HG03575 (cell line): ENCODE measurements around the gene RAB7B.

Experiments used
- ATAC-seq: cut with Tn5 transposase; IDR thresholded peaks from one replicate; pipeline ENCODE4 v1.9.1; 2021; ENCODE audit not compliant: unreplicated experiment, insufficient number of reproducible peaks, low FRiP score; ENCODE audit errors: extremely low read depth

Gene RAB7B

DNA sequence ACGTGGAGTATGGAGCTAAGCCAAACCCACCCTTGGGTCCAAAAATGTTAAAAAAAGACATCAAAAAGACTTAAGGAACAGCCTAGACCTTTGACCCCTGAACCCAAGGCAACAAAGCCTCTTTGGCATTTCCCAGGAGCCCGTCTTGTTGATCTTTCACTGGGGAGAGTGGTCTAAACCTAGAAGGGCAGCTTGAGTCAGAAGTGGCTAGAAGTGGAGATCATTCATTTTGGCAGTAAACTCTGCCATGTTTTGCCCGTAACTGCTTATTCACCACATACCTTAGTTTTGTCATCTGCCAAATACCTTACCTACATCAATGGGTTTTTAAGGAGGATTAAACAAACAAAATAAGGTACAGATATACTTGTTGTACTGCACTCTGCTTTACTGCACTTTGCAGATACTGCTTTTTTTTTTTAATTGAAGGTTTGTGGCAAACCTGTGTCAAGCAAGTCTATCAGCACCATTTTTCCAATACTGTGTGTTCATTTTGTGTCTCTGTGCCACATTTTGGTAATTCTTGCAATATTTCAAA lies 22.2 kb upstream of the RAB7B start:
- ATAC-seq: no peak

DNA sequence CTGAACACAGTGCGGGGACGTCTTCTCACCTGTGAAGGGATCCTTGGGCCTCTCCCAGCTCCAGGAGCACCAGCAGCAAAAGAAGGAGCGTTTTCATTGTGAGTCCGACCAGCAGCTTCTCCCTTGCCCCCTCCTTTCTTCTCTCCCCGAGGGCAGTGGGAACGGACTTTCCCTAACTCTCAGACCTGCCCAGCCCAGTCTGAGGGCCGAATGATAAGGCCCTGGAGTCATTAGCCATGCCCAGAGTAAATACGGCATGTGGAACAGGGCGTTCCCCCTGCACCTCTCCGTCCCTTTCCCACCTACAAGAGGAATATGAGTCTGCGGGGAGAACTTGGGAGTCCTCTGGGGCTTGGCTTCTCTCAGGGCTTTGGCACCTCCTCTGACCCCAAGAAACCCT lies 20.5 kb upstream of the RAB7B start, which contains the start of gene CTSE:
TSS of gene CTSE (minus strand) at position 201 of the 400 bp plus-strand sequence. CDS start at position 97, 104 bp downstream.
- no peak for ATAC-seq

DNA sequence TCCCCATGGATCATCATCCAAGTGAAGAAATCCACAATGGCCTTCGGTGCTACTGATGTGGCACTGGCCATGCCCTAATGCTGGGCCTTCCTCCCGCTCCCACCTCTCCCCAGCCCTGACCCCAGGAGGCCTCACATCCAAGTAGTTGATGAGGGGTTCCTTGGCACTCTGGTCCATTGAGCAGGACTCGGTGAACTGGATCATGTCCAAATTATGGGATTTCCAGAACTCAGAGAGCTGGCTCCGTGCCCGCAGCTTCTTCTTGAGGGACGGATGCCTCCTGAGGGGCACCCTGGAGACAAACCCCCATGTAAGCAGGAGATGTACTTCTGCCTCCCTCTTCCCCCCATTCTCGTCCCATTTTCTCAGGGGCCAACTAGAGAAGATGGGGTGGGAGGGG lies 19.6 kb upstream of the RAB7B start:
- ATAC-seq: no peak

DNA sequence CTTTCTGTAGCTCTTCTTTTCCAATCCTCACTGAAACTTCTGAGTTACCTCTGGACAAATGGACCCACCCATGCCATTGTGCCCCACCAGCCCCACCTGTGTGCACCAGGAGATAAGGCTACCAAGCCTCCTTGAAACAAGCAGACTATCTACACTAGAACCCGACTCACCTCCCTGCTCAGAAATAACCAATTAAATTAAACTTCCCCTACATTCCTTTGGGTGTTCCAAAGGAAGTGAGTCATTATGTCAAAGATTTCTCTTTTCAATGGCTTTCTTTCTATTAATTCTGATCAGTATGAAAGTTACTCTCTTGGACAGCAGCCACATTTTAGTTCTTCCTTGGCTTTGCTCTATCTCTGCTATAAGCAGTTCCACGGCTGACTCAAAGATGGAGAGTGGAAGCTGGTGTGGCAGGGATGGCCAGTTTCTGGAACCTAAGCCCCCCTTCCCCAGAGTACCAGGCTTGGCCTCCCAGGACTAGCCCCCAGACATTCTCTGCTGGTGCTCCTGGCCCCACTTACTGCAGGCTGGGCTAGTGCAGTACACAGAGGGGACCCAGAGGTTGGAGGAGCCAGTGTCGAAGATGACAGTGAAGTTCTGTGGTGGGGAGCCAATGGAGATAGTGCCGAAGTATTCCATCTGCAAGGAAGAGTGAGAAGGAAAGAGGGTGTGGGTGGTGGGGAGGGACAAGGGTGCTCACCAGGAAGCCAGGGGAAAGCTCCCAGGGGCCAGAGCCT lies 18.6 kb upstream of the RAB7B start:
- no peak for ATAC-seq

DNA sequence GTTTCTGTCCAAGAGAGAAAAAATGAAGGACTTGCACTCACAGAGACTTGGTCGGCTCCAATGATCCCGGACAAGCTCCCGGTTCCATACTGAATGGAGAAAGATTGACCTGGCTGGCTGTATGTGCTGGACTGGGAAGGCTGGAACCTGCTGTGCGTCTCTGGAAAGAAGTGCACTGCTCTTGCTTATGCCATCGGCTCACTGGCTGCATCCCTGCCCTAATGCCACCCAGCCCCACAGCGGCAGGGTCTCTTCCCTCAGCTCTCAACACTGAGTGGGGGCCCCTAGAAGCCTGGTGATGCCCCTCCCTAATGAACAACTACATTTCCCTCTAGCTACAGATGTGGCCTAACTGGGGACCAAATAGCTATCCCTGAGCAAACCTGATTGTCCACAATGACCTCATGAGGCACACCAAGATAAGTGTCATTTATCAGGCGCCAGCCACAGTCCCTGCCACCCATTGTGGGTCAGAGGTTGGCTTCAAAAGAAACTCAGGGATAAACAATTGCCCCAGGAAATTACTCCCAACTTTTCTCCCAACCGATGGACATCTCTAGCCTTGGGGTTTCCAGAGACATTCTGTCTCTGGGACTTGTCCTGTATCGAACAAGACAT lies 17.9 kb upstream of the RAB7B start:
- ATAC-seq: no peak

DNA sequence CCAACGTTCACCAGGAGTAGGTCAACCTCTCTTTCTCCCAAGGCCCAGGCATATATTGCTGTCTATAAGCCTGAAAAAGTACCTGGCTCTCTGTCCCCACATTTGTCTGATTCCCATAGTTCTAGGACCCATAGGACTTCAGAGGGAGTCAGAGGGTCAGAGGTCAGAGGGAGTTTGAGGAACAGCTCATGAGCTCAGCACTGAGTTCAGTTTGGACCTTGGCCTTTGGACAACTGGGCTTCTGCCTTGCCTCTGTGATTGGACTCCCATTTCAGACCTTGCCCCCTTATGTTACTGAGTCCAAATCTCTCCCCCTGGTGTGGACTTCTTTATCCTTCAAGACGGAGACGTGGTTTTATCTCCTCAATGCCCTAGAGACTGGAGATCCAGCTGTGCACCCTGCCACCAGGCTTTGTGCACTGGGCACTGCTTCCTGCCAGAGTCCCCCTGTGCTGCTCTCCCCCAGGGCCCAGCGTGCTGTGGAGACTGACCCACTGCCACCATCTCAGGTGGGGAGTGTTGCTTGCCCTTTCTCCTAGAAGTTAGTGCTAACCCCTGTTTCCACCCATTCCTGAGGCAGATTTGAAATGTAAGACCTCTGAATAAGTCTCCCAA lies 17.3 kb upstream of the RAB7B start:
- no peak for ATAC-seq

DNA sequence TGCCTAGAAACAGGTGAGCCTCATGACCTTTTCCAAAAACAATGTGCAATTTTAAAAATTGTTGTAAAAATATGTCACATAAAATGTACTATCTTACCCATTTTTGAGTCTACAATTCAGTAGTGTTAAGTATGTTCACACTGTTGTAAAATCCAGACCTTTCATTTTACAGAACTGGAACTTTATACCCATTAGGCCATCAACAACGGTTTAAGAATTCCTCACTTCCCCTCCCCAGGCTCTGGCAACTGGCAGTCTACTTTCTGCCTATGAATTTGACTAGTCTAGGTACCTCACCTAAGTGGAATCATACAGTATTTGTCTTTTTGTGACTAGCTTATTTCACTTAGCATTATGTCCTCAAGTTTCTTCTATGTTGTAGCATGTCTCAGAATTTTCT lies 11.9 kb upstream of the RAB7B start:
- no peak for ATAC-seq

DNA sequence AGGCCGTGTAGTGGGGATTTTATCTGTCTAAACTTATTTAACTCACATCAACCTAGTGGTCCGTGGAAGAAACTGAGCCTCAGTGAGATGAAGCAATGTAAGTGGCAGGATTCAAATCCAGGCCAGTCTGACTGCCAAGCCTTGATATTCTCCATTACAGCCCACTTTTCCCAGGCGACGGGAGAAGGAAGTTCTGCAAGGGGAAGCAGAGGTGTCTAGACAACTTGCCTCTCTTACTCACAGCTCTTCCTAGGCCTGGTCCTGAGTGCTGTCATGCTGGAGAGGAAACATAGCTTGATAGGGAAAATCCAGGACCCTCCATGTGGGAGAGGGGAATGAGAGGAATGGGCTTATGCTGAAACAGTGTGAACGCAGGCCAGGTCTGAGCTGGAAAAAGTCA lies 11.4 kb upstream of the RAB7B start:
- ATAC-seq: no peak

DNA sequence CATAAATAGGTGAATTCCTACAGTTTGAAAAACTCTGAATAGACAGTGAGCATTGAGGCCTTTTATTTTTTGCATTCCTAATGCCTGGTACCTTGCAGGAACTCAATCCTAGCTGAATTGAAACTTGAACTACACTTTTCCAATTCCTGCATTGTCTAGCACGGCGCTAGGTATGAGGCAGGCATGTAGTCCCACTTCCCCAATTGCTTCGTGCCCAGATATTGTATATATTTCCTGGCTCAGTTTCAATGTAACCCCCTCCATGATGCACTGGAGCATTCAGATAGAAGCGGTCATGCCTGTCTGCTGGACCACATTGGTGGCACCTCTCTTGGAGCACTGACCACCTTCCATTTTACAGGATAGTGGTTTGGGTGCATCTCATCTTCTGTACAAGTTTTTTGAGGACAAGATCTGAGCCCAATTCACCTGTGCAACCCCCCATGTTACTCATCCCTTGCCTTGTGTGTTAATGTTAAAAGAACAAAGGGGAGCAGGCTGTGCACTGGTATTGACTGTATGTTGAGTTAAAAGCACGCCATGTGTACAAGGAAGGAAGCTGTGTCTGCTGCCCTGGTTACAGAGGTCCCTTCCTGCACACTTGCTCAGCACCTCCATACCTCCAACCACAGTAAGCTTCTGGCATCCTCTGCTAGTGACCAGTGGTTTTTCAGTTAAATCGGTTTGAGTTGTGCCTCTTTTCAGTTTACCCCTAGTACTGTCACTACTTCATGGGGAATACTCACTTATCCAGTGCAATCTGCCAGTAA lies 10.0 kb upstream of the RAB7B start:
- ATAC-seq: no peak

DNA sequence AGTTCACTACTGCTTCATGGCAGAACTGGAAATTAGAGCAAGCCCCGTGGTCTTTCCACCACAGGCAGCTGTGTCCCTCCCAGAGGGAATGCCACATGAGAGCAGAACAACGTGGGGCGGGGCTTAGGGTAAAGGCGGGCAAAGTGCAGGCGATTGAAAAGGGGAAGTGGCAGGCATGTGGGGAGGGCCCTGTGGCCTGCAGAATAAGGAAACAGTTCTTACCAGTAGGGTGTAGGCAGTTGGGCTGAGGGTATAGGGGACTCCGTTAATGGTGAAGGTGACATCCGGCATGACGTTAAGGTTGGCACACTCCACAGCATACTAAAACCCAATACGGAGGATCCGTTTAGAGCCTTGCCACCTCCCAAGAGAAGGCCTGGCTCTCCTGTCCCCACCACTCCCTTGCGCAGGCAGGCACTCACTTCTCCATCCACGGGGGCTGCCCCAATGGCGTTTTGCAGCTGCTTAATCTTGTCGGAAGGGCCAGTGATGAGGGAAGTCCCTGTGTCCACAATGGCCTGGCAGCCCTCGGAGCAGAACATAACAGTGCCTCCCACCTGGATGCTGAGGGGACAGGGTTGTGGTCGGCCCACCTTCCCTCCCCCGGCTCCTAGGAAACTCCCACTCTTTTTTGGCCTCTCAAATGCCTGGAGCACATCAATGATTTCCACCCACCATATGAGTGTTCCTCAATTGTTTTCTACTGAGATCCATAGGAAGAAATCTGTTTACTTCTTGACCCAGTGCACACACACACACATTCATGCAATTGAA lies 9.1 kb upstream of the RAB7B start:
- ATAC-seq: no peak

DNA sequence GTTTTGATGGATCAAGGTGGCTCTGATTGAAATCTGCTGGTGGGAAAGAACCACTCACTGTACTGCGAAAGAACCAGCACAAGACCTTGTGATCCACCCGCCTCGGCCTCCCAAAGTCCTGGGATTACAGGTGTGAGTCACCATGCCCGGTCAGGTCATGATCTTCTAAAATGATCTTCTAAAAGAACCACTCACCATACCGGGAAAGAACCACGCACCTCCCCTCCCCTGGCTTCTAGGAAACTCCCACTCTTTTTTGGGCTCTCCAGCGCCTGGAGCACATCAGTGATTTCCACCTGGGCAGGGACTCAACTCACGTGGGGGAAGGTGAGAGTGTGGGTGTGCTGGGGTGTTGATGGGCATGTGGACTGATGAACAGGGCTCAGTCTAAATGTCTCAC lies 7.9 kb upstream of the RAB7B start:
- no peak for ATAC-seq

DNA sequence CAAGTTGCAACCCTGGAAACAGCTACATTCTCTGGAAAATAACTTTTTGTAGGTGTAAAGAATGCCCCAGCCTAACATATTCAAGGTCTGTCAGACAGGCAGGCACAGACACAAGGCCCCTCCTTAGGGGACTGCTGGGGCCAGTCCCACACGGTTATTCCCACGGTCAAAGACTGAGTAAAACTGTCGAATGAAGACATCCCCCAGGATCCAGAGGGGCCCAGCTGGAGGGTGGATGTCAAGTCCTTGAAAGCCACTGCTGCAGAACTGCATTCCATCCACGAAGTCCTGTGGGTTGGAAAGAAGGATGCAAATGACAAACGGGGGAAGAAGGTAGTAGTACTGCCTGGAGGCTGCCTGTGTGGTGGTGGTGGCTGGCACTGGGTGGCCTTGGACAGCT lies 6.9 kb upstream of the RAB7B start:
- no peak for ATAC-seq

DNA sequence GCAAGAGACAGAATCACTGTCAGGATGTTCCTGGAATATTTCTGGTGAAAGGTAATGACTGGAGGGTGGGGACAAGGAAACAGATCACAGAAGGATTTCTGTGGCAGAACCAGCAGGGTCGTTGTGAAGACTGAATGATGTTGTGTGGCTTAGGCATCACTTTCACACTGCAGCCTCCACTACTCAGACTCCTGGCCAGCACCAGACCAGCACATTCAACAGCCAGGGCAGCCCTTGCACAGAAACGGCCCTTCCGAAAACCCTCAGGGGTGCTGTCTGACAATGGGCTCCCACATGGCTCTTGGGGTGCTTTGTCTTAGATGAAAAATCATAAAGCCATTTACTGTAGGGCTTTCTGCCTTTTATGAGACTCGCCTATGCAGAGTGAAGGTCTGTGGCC lies 3.8 kb upstream of the RAB7B start:
- no peak for ATAC-seq

DNA sequence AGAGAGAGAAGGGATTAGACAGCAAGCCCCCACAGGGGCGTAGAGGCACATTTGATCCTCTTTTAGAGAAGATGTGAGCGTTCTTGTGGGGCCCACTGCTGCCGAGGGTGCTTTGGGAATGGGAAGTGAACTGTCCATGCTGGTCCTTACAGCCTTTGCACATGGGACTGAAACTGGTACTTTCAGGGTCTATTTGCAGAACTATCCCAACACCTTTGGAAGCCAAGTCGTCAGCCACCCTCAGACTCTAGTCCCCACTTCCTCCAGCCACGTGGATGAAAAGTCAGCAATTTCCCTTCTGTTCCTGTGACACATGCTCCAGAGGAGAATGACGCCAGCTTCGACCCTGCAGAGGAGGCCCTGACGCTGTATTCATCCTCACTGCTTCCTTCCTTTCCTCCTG lies 2.6 kb upstream of the RAB7B start:
- ATAC-seq: no peak

DNA sequence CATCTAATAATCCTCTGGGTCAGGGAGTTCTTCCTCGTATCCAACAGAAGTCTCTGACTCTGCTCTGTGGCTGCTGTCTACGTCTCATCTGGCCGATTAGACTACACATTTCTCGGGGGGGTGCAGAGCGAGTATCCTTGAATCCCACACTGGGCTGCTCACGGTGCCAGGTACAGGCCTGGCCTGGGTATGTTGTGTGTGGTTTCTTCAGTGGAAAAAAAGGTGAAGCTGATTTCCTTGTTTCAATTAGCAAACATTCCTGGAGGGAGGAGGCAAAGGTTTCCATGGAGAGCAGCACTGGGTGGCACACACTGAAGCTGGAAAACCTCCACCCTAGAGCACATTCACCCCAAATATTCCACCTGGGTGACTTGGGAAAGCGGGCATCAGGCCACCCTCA lies 2.0 kb upstream of the RAB7B start:
- no peak for ATAC-seq

DNA sequence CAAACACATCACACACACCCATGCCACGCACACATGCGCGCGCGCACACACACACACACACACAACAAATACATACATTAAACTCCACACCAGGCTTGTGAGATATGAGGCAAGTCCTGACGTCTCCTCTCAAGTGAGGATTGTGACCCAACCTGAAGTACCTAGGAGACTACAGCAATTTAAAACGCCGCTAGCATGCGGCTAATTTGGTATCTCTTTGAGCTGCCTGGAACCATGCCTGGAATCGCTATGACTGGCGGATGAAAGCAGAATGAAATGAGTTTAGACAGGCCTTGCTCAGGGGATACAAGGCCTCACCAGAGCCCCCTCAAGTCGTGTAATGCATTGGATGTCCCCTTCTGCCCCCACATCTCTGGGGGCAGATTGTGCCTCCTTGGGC lies 1.6 kb upstream of the RAB7B start:
- no peak for ATAC-seq

DNA sequence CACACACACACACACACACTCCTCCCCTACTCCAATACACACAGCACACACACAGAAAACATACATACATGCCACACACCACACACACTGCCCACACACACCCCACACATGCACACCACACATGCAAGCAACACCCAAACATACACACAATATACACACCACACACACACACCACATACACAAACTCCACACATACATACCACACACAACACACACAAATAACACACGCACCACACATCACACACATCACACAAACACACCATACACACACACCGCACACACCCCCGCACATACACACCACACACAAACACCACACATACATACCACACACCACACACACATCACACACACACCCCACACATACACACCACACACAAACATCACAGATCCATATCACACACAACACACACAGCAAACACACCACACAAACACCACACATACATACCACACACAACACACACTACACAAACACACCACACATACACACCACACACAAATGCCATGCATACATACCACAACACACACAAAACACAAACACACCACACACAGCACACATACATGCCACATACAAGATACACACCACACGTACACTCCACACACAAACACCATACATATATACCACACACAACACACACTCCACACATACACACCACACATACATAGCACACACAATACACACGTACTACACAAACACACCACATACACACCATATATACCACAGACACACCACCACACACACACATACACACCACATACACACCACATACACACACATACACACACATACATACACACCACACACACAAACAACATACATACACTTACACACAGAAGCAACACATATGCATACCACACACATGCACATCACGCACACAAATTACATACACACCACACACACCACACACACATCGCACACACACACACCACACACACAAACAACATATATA lies 932 bp upstream of the RAB7B start:
- no peak for ATAC-seq

DNA sequence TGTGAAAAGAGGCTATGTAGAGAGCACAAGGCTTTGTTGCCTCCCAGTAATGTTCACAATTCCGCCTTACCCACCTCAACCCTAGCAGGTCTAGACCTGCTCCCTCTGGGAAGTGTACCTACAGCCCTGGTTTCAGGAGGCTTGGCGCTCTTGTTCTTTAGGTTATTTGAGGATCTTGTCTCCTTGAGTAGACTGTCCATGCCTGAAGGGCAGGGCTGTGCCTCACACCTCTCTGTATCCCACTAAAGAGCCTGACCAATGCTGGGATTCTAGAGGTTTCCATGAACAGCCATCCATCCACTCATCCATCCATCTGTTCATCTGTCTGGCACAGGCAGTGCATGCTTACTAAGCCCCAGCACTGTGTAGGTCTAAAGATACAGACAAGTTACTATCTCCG lies 1.0 kb downstream of the RAB7B start:
- ATAC-seq: no peak
